Measurements from ENCODE around the gene KRT17. TPM values are rescaled to one million over a fixed set of nuclear protein-coding genes. Genes with fewer than 3 reads are reported as not detected.
"Not testable (repeated sequence)": the region's sequence is repeated elsewhere in the genome, so short reads cannot be mapped to it uniquely, and the experiment has no call there.

KRT17 gene
- total RNA-seq, 6 donors from 2014 or later, result 0.78 to 33.3 (median 18.0) TPM

DNA sequence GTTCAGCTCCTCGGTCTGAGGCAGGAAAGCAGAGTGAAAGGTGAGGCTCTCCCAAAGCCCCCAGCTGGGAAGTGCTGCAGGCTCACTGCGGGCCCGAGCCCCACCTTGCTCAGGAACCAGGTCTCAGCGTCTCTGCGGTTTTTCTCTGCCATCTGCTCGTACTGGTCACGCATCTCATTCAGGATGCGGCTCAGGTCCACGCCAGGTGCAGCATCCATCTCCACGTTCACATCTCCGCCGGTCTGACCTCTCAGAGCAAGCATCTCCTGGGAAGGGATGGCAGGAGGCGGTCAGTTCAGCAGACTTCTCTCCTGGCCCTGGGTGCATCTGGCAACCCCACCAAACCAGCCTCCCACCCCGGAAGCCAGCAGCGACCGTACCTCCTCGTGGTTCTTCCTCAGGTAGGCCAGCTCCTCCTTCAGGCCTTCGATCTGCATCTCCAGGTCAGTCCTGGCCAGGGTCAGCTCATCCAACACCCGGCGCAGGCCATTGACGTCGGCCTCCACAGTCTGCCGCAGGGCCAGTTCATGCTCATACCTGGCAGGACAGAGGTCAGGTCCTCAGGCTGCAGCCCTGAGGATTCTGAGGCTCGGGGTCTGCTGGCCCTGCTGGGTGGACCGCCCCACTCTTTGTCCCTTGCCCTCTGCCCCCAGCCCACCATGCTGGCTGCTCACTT lies 13.3 kb downstream of the KRT17 start:
- TF ChIP-seq POLR2AphosphoS5 (IDR thresholded peaks at IDR 0.05) (no peak), POLR2A (IDR thresholded peaks at IDR 0.05) (no peak), EP300 (IDR thresholded peaks at IDR 0.05) (no peak)
- TF ChIP-seq, protein P1, sequence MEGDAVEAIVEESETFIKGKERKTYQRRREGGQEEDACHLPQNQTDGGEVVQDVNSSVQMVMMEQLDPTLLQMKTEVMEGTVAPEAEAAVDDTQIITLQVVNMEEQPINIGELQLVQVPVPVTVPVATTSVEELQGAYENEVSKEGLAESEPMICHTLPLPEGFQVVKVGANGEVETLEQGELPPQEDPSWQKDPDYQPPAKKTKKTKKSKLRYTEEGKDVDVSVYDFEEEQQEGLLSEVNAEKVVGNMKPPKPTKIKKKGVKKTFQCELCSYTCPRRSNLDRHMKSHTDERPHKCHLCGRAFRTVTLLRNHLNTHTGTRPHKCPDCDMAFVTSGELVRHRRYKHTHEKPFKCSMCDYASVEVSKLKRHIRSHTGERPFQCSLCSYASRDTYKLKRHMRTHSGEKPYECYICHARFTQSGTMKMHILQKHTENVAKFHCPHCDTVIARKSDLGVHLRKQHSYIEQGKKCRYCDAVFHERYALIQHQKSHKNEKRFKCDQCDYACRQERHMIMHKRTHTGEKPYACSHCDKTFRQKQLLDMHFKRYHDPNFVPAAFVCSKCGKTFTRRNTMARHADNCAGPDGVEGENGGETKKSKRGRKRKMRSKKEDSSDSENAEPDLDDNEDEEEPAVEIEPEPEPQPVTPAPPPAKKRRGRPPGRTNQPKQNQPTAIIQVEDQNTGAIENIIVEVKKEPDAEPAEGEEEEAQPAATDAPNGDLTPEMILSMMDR (IDR thresholded peaks at IDR 0.05), result no peak
- no peak overlapping the region for H3K4me3 ChIP-seq
- no peak for ATAC-seq (ENCODE audit: low FRiP score in 2 of 2)
- 90 to 94% methylated on average over 22 to 23 of the region's 25 CpGs for WGBS, 2 donors
- H3K9me3 ChIP-seq, result peaks cover 6 to 11% (median 7%) of the 10 kb centered on the region in 4 donors
- no peaks in the 10 kb centered on the region for H3K27me3 ChIP-seq
- no peaks in the 10 kb centered on the region for H3K36me3 ChIP-seq
- peak in 1 of 2 donors; percentile 71 for DNase-seq
- no peak overlapping the region for H3K27ac ChIP-seq
- H3K4me1 ChIP-seq, result no peaks in the 10 kb centered on the region

DNA sequence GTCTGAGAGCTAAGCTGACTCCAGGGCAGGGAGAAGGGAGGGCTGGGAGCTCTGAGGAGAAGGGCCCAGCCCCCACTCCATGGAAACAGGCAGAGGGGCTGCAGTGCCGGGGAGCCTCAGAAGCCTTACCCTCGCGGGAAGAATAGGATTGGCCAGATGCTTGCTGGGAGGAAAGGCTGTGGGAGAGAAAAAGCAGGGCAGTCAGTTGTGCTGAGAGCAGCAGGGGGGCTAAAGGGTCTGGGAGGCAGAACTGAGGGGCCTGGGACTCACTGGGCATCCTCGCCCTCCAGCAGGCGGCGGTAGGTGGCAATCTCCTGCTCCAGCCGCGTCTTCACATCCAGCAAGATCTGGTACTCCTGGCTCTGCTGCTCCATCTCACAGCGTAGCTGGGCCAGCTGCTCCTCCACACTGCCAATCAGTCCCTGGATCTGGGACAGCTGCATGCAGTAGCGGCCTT lies 14.3 kb downstream of the KRT17 start:
- not testable (repeated sequence) for H3K36me3 ChIP-seq; H3K27ac ChIP-seq; ATAC-seq (ENCODE audit: low FRiP score in 2 of 2); H3K27me3 ChIP-seq; H3K4me1 ChIP-seq; H3K4me3 ChIP-seq; DNase-seq
- H3K9me3 ChIP-seq, result peaks cover 6 to 12% (median 7%) of the 10 kb centered on the region in 4 donors
- WGBS, 2 donors, result 16 to 25% methylated on average over 3 to 10 of the region's 10 CpGs

DNA sequence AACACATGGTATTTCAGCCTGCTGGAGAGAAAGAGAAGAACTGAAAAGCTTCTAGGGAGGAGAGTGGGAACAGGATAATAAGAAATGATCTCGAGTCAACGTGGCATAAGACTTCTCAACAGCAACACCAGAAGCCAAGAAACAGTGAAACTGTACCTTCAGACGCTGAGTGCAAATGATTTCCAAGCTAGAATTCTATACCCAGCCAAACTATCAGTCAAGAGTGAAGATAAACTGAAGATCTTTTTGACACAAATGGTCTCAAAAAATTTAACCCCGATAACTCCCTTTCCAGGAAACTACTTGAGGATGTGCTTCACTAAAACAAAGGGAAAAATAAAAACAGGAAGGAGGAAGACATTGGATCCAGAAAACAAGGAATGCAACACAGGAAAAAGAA lies 17.4 kb downstream of the KRT17 start:
- H3K4me1 ChIP-seq; DNase-seq; H3K27ac ChIP-seq; H3K36me3 ChIP-seq; H3K27me3 ChIP-seq; H3K4me3 ChIP-seq; ATAC-seq (ENCODE audit: low FRiP score in 2 of 2): not testable (repeated sequence)
- H3K9me3 ChIP-seq, result peaks cover 6 to 12% (median 7%) of the 10 kb centered on the region in 4 donors
- 62 to 76% methylated on average over 4 of the region's 4 CpGs for WGBS, 2 donors

DNA sequence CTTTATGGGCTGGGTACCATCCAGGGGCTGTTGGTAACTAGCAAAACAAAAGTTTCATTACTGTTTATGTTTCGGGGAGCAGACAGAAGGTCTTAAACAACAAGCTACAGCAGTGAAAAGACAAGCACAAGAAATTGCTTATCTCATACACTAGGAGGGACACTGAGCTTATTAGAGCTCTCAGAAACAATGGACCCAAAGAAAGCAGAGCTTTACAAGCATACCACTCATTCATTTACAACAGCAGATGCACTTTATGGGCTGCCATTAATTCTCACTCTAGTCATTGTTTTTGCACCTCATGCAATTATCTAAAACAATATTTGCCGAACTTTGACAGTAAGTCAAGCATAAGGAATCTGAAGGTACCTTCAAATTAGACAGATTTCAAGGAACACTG lies 21.9 kb downstream of the KRT17 start:
- no peak overlapping the region for H3K4me3 ChIP-seq
- 81 to 87% methylated on average over 2 of the region's 2 CpGs for WGBS, 2 donors
- ATAC-seq (ENCODE audit: low FRiP score in 2 of 2) (no peak), DNase-seq (no peak)
- no peak overlapping the region for H3K27ac ChIP-seq
- H3K36me3 ChIP-seq, result no peaks in the 10 kb centered on the region
- H3K4me1 ChIP-seq, result no peaks in the 10 kb centered on the region
- peaks cover 6 to 12% (median 7%) of the 10 kb centered on the region in 4 donors for H3K9me3 ChIP-seq
- TF ChIP-seq, protein P1 (IDR thresholded peaks at IDR 0.05), result no peak
- TF ChIP-seq POLR2AphosphoS5 (IDR thresholded peaks at IDR 0.05) (no peak), EP300 (IDR thresholded peaks at IDR 0.05) (no peak), POLR2A (IDR thresholded peaks at IDR 0.05) (no peak)
- H3K27me3 ChIP-seq, result no peaks in the 10 kb centered on the region

DNA sequence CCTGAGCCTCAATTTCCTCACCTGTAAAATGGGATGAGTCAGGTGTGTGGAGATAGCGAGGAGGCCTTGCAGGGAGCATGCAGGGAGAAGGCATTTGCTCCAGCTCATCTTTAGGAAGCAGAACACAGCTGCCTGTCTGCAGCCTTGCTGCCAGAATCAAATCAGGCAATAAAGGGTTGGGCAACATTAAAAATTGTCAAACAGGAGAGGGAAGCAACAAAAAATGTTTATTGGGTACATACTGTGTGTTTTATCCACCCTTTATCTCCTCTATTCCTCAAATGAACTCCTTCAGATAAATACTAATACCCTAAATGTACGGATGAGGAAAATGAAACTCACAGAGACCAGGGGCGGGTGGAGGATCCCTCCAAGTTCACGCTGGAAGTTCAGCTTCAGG lies 24.1 kb downstream of the KRT17 start:
- no peak for ATAC-seq (ENCODE audit: low FRiP score in 2 of 2)
- 60 to 67% methylated on average over 4 of the region's 4 CpGs for WGBS, 2 donors
- DNase-seq, result no peak
- Histone ChIP-seq H3K27me3 (no peaks in the 10 kb centered on the region), H3K9me3 (no peaks in the 10 kb centered on the region), H3K27ac (no peak overlapping the region), H3K36me3 (no peaks in the 10 kb centered on the region), H3K4me3 (no peak overlapping the region), H3K4me1 (no peaks in the 10 kb centered on the region)
- TF ChIP-seq EP300 (IDR thresholded peaks at IDR 0.05), result no peak
- TF ChIP-seq POLR2A (IDR thresholded peaks at IDR 0.05), result no peak
- TF ChIP-seq, protein P1 (IDR thresholded peaks at IDR 0.05), result no peak
- no peak for TF ChIP-seq POLR2AphosphoS5 (IDR thresholded peaks at IDR 0.05)

DNA sequence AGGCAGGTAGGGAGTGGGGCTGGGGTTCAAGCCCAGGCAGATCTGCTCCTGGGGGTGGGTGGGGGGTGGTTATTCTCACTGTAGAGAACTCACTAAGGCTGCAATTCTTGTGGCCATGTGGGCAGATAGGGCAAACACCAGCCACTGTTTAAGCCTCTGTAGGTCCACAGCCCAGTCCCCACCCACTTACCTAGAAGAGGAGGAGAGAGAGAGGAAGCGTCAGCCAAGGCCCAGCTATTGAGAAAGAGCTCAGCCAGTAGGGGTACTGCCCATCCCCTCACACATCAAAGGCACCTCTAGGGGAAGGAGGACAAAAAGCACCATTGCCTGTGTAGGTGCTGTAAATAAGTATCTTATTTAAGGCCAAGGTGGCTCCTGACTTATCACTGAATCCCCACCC lies 24.7 kb downstream of the KRT17 start:
- no peak for TF ChIP-seq POLR2A (IDR thresholded peaks at IDR 0.05)
- TF ChIP-seq POLR2AphosphoS5 (IDR thresholded peaks at IDR 0.05), result no peak
- no peak for TF ChIP-seq EP300 (IDR thresholded peaks at IDR 0.05)
- TF ChIP-seq, protein P1 (IDR thresholded peaks at IDR 0.05), result no peak
- no peaks in the 10 kb centered on the region for H3K4me1 ChIP-seq
- H3K27me3 ChIP-seq, result no peaks in the 10 kb centered on the region
- no peaks in the 10 kb centered on the region for H3K36me3 ChIP-seq
- no peak for DNase-seq
- H3K4me3 ChIP-seq, result no peak overlapping the region
- 25 to 80% methylated on average over 1 of the region's 1 CpG for WGBS, 2 donors
- no peak for ATAC-seq (ENCODE audit: low FRiP score in 2 of 2)
- no peak overlapping the region for H3K27ac ChIP-seq
- H3K9me3 ChIP-seq, result no peaks in the 10 kb centered on the region
